Frontal cortex (tissue), 4 donors: ENCODE measurements around the gene KBTBD13. TPM values are rescaled to one million over a fixed set of nuclear protein-coding genes. Genes with fewer than 3 reads are reported as not detected.
"Not testable (repeated sequence)": the region's sequence is repeated elsewhere in the genome, so short reads cannot be mapped to it uniquely, and the experiment has no call there.

Source experiments
- DNase-seq, 2 donors: peaks; one replicate each; pipeline ENCODE4 v3.0.0; 2012; ENCODE audit warnings: low spot score in 2 of 2
- FAIRE-seq: peaks from 2 replicates; lab custom pipeline; 2012; peaks lifted over from hg19 to GRCh38; lab: Jason Lieb, UNC
- total RNA-seq: library from RNA; depleted of rRNA; stranded (reverse); fragments of >200 nt; gene quantifications from one replicate; pipeline ENCODE4 v1.2.3, GENCODE V29; 2014
- donor health status: control.
- donor health status: control.
- donor health status: control.

The KBTBD13 gene
- total RNA-seq, 1 donor from 2014 or later = not detected

GRCh38 chr15:65067645-65068402 is 8.7 kb upstream of the KBTBD13 start, which contains the start of gene RASL12:
RASL12 (minus strand) TSS chr15:65067991; CDS start chr15:65067835, 156 bp downstream.
- DNase-seq = peak in 1 of 2 donors; percentile 52
- no peak for FAIRE-seq

GRCh38 chr15:65068403-65068788 is 8.2 kb upstream of the KBTBD13 start:
- DNase-seq (peak in 1 of 2 donors; percentile 53), FAIRE-seq (no peak)

- DNase-seq (no peak), FAIRE-seq (no peak)
Measured at GRCh38 chr15:65069179-65069578, 7.4 kb upstream of the KBTBD13 start.

GRCh38 chr15:65069779-65070546 is 6.6 kb upstream of the KBTBD13 start:
- DNase-seq (no peak), FAIRE-seq (no peak)

- DNase-seq (no peak), FAIRE-seq (no peak)
Measured at GRCh38 chr15:65071381-65071811, 5.2 kb upstream of the KBTBD13 start.

GRCh38 chr15:65072027-65072426 is 4.5 kb upstream of the KBTBD13 start:
- no peak for DNase-seq
- FAIRE-seq = no peak

GRCh38 chr15:65072617-65073016 is 3.9 kb upstream of the KBTBD13 start:
- FAIRE-seq (no peak), DNase-seq (no peak)

- FAIRE-seq = not testable (repeated sequence)
Measured at GRCh38 chr15:65074946-65075345, 1.6 kb upstream of the KBTBD13 start.

GRCh38 chr15:65075607-65076395 is 745 bp upstream of the KBTBD13 start:
- not testable (repeated sequence) for DNase-seq, FAIRE-seq

More at GRCh38 chr15:65074946-65075345, 1.6 kb upstream of the KBTBD13 start:
- not testable (repeated sequence) for DNase-seq

GRCh38 chr15:65077291-65077980 is 890 bp downstream of the KBTBD13 start:
- FAIRE-seq = no peak
- no peak for DNase-seq

GRCh38 chr15:65077981-65078352 is 1.4 kb downstream of the KBTBD13 start:
- FAIRE-seq (no peak), DNase-seq (peak in 1 of 2 donors; percentile 57)

- DNase-seq = no peak
- no peak for FAIRE-seq
Measured at GRCh38 chr15:65079580-65079979, 3.0 kb downstream of the KBTBD13 start.

GRCh38 chr15:65081270-65081669 is 4.7 kb downstream of the KBTBD13 start:
- DNase-seq (no peak), FAIRE-seq (no peak)

GRCh38 chr15:65081758-65082157 is 5.2 kb downstream of the KBTBD13 start:
- DNase-seq (no peak), FAIRE-seq (no peak)

GRCh38 chr15:65082303-65082953 is 5.9 kb downstream of the KBTBD13 start:
- DNase-seq (no peak), FAIRE-seq (no peak)

- FAIRE-seq (no peak), DNase-seq (peak in 1 of 2 donors; percentile 54)
Measured at GRCh38 chr15:65083262-65083701, 6.7 kb downstream of the KBTBD13 start.

GRCh38 chr15:65084500-65085206 is 8.1 kb downstream of the KBTBD13 start:
- FAIRE-seq (no peak), DNase-seq (no peak)

GRCh38 chr15:65085207-65085753 is 8.7 kb downstream of the KBTBD13 start:
- no peak for FAIRE-seq
- DNase-seq = no peak
